Gastroesophageal sphincter (tissue), 4 donors: ENCODE measurements around the gene RFTN2. TPM values are rescaled to one million over a fixed set of nuclear protein-coding genes. Genes with fewer than 3 reads are reported as not detected.

Source experiments
- ATAC-seq: fragments of 150-250 bp; one replicate; pipeline ENCODE4 v1.9.1; 2016; ENCODE audit warnings: mild to moderate bottlenecking, moderate library complexity
- H3K27ac ChIP-seq, 4 donors: fragments of 200-600 bp; sonication (generic) in 3 of 4; 1 replicate in 3 of 4; 2 replicates in 1 of 4; pipeline ENCODE4 v1.5.1; 2016 to 2019
- H3K27me3 ChIP-seq: fragments of 200-600 bp; sonication (generic); one replicate; pipeline ENCODE4 v1.5.1; 2019
- H3K36me3 ChIP-seq, 2 donors: fragments of 200-600 bp; sonication (generic); one replicate each; pipeline ENCODE4 v1.5.1; 2019; ENCODE audit warnings: control low read depth in 1 of 2
- H3K4me1 ChIP-seq, 3 donors: fragments of 200-600 bp; sonication (generic); 1 replicate in 2 of 3; 2 replicates in 1 of 3; pipeline ENCODE4 v1.5.1; 2016 to 2019; ENCODE audit warnings: control low read depth in 2 of 3
- H3K4me3 ChIP-seq, 2 donors: fragments of 200-600 bp; sonication (generic); one replicate each; pipeline ENCODE4 v1.5.1; 2019; ENCODE audit warnings: mild to moderate bottlenecking in 1 of 2, moderate library complexity in 1 of 2
- H3K9me3 ChIP-seq, 3 donors: fragments of 200-600 bp; sonication (generic); one replicate each; pipeline ENCODE4 v1.5.1; 2017 to 2019; ENCODE audit warnings: control low read depth in 2 of 3
- EP300 ChIP-seq: sonication (generic); formaldehyde crosslinking; IDR thresholded peaks from one replicate; pipeline ENCODE4 v1.6.1; 2017; ENCODE audit warnings: antibody characterized with exemption, mild to moderate bottlenecking
- POLR2A ChIP-seq, 2 donors: fragments of 450-650 bp; IDR thresholded peaks; one replicate each; pipeline ENCODE4 v1.6.1; 2017; ENCODE audit warnings: antibody characterized with exemption in 2 of 2, mild to moderate bottlenecking in 2 of 2, moderate library complexity in 1 of 2
- POLR2AphosphoS5 ChIP-seq: sonication (generic); formaldehyde crosslinking; IDR thresholded peaks from one replicate; pipeline ENCODE4 v1.6.1; 2017; ENCODE audit warnings: antibody characterized with exemption
- WGBS, 2 donors: methylation state at CpG; one replicate each; pipeline ENCODE4 v1.1.5; 2018; ENCODE audit warnings: low coverage in 1 of 2; 5-methylcytosine and 5-hydroxymethylcytosine counted together
- total RNA-seq, 4 donors: library from RNA; depleted of rRNA; stranded (reverse); fragments of >200 nt; gene quantifications; one replicate each; pipeline ENCODE4 v1.1.0, GENCODE V29; 2016
- TF ChIP-seq, protein P1 (sequence below), 4 experiments: fragments of 200-600 bp in 2 of 4; fragments of 450-650 bp in 2 of 4; sonication (generic) in 1 of 4; IDR thresholded peaks; one replicate each; pipeline ENCODE4 v1.5.1; 2017 to 2019; ENCODE audit warnings: antibody characterized with exemption in 4 of 4, mild to moderate bottlenecking in 2 of 4, moderate library complexity in 2 of 4

Gene RFTN2
- total RNA-seq, 4 donors from 2014 or later, result 4.2 to 8.9 (median 7.8) TPM

GRCh38 chr2:197604117-197604860 lies 71.1 kb downstream of the RFTN2 start:
- Histone ChIP-seq H3K4me3 (no peak overlapping the region), H3K4me1 (no peaks in the 10 kb centered on the region), H3K9me3 (no peaks in the 10 kb centered on the region), H3K27me3 (no peaks in the 10 kb centered on the region), H3K27ac (no peak overlapping the region), H3K36me3 (no peaks in the 10 kb centered on the region)
- no peak for TF ChIP-seq POLR2AphosphoS5
- 18 to 46% methylated on average over 1 of the region's 1 CpG for WGBS, 2 donors
- ATAC-seq, result no peak

DNA sequence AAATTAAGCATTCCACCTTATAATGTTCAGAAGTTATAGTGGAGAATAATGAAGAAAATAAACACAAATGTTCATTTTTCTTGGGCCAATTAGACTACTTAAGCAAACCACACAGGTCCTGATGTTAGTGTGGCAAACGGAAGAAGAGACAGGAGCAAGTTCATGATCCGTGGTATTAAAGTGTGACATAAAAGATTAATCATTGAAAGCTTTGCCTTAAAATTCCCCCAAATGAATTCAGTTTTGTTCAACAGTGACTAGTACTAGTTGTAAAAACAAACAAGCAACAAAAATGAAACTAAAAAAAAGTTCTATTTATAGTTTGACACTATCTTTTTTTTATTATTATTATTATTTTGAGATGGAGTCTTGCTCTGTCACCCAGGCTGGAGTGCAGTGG lies 73.7 kb downstream of the RFTN2 start:
- Histone ChIP-seq H3K27ac (no peak overlapping the region), H3K9me3 (no peaks in the 10 kb centered on the region), H3K4me3 (no peak overlapping the region), H3K36me3 (no peaks in the 10 kb centered on the region), H3K4me1 (no peaks in the 10 kb centered on the region), H3K27me3 (peaks cover 2% of the 10 kb centered on the region)
- 75 to 89% methylated on average over 2 of the region's 2 CpGs for WGBS, 2 donors
- no peak for ATAC-seq
- no peak for TF ChIP-seq POLR2AphosphoS5
- TF ChIP-seq EP300, result no peak
- TF ChIP-seq POLR2A (IDR thresholded peaks at IDR 0.05), result no peak
- TF ChIP-seq, protein P1, sequence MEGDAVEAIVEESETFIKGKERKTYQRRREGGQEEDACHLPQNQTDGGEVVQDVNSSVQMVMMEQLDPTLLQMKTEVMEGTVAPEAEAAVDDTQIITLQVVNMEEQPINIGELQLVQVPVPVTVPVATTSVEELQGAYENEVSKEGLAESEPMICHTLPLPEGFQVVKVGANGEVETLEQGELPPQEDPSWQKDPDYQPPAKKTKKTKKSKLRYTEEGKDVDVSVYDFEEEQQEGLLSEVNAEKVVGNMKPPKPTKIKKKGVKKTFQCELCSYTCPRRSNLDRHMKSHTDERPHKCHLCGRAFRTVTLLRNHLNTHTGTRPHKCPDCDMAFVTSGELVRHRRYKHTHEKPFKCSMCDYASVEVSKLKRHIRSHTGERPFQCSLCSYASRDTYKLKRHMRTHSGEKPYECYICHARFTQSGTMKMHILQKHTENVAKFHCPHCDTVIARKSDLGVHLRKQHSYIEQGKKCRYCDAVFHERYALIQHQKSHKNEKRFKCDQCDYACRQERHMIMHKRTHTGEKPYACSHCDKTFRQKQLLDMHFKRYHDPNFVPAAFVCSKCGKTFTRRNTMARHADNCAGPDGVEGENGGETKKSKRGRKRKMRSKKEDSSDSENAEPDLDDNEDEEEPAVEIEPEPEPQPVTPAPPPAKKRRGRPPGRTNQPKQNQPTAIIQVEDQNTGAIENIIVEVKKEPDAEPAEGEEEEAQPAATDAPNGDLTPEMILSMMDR (IDR thresholded peaks at IDR 0.05), result no peak

GRCh38 chr2:197600306-197600705 lies 75.1 kb downstream of the RFTN2 start:
- no peak for ATAC-seq
- H3K4me3 ChIP-seq, result no peak overlapping the region
- 88% methylated on average over 5 of the region's 5 CpGs; no CpG with 5 or more reads in 1 of the 2 donors for WGBS, 2 donors
- H3K27me3 ChIP-seq, result peaks cover 2% of the 10 kb centered on the region
- TF ChIP-seq, protein P1 (IDR thresholded peaks at IDR 0.05), result no peak
- TF ChIP-seq POLR2AphosphoS5 (no peak), POLR2A (IDR thresholded peaks at IDR 0.05) (no peak), EP300 (no peak)
- no peaks in the 10 kb centered on the region for H3K9me3 ChIP-seq
- H3K27ac ChIP-seq, result no peak overlapping the region
- no peaks in the 10 kb centered on the region for H3K36me3 ChIP-seq
- no peaks in the 10 kb centered on the region for H3K4me1 ChIP-seq

GRCh38 chr2:197599285-197599965 lies 76.0 kb downstream of the RFTN2 start:
- Histone ChIP-seq H3K4me1 (no peaks in the 10 kb centered on the region), H3K27ac (no peak overlapping the region), H3K4me3 (no peak overlapping the region), H3K27me3 (peaks cover 2% of the 10 kb centered on the region), H3K9me3 (no peaks in the 10 kb centered on the region), H3K36me3 (no peaks in the 10 kb centered on the region)
- no peak for TF ChIP-seq POLR2A (IDR thresholded peaks at IDR 0.05)
- TF ChIP-seq, protein P1 (IDR thresholded peaks at IDR 0.05), result peak in 2 of 4 experiments; percentile 4 to 29
- ATAC-seq, result peak; percentile 82
- 36 to 40% methylated on average over 9 to 10 of the region's 11 CpGs for WGBS, 2 donors

DNA sequence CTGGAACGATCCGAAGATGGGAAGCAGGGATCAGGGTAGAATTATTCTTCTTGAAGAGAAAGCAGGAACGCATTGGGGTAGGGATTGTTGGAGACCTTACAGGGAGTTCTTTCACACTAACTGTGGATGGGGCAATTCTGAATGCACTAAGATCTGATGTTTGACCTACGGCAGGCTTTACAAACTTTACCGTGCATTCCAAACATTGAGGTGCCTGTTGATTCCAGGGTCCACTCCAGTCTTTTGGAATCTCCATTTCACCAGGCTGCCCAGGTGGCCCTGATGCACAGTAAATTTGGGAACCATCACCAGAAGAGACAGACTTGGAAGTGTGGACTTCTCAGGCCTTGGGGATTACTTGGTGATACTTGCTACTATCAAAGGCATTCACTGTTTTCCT lies 76.9 kb downstream of the RFTN2 start:
- peaks cover 2% of the 10 kb centered on the region for H3K27me3 ChIP-seq
- WGBS, 2 donors, result 93 to 100% methylated on average over 3 to 5 of the region's 5 CpGs
- H3K9me3 ChIP-seq, result no peaks in the 10 kb centered on the region
- no peak overlapping the region for H3K27ac ChIP-seq
- no peaks in the 10 kb centered on the region for H3K4me1 ChIP-seq
- ATAC-seq, result no peak
- no peak overlapping the region for H3K4me3 ChIP-seq
- TF ChIP-seq, protein P1 (IDR thresholded peaks at IDR 0.05), result no peak
- TF ChIP-seq POLR2AphosphoS5 (no peak), POLR2A (IDR thresholded peaks at IDR 0.05) (no peak), EP300 (no peak)
- H3K36me3 ChIP-seq, result no peaks in the 10 kb centered on the region
